SKM-1 (cell line): ENCODE measurements around the gene USP15.

ENCODE experiments used
- DNase-seq: peaks from one replicate; lab custom pipeline; 2025; ENCODE audit not compliant: unreplicated experiment; lab: John Stamatoyannopoulos, UW

USP15 gene

GRCh38 chr12:62279961-62280360 is 19.8 kb downstream of the USP15 start:
- DNase-seq = no peak

GRCh38 chr12:62282057-62282774 is 22.0 kb downstream of the USP15 start:
- DNase-seq = no peak

GRCh38 chr12:62284749-62285148 is 24.5 kb downstream of the USP15 start:
- DNase-seq = no peak

- DNase-seq = no peak
These were observed 25.1 kb downstream of the USP15 start for GRCh38 chr12:62285284-62285683.

- DNase-seq = no peak
These were observed 28.1 kb downstream of the USP15 start for GRCh38 chr12:62288328-62288727.

- no peak for DNase-seq
These were observed 30.6 kb downstream of the USP15 start for GRCh38 chr12:62290846-62291245.

- no peak for DNase-seq
These were observed 31.9 kb downstream of the USP15 start for GRCh38 chr12:62291864-62292760.

- no peak for DNase-seq
These were observed 32.6 kb downstream of the USP15 start for GRCh38 chr12:62292761-62293344.

GRCh38 chr12:62294378-62294777 is 34.2 kb downstream of the USP15 start:
- DNase-seq = no peak

GRCh38 chr12:62296001-62296400 is 35.8 kb downstream of the USP15 start:
- DNase-seq = no peak

- no peak for DNase-seq
These were observed 37.1 kb downstream of the USP15 start for GRCh38 chr12:62297321-62297720.

GRCh38 chr12:62299617-62300016 is 39.4 kb downstream of the USP15 start:
- no peak for DNase-seq

GRCh38 chr12:62301080-62301798 is 41.0 kb downstream of the USP15 start:
- no peak for DNase-seq

- DNase-seq = no peak
These were observed 41.6 kb downstream of the USP15 start for GRCh38 chr12:62301799-62302133.

- DNase-seq = no peak
These were observed 44.4 kb downstream of the USP15 start for GRCh38 chr12:62304560-62304959.

- DNase-seq = no peak
These were observed 45.6 kb downstream of the USP15 start for GRCh38 chr12:62305778-62306177.

- DNase-seq = no peak
These were observed 46.6 kb downstream of the USP15 start for GRCh38 chr12:62306569-62307530.

GRCh38 chr12:62308201-62308600 is 48.0 kb downstream of the USP15 start:
- DNase-seq = no peak

GRCh38 chr12:62313727-62314380 is 53.6 kb downstream of the USP15 start:
- DNase-seq = no peak

- no peak for DNase-seq
These were observed 56.8 kb downstream of the USP15 start for GRCh38 chr12:62317017-62317416.
